Dendritic cell treated with granulocyte-macrophage colony-stimulating factor and Interleukin-4, amounts not matched to agents 40 ng/mL and 50 ng/mL, for 4 days (primary cell): ENCODE data around the gene CEND1.

Experiments used
- H3K27ac Mint-ChIP-seq: one replicate; pipeline ENCODE4 v1.8.0; 2022; ENCODE audit warnings: mild to moderate bottlenecking, mixed read lengths
- H3K27me3 Mint-ChIP-seq: one replicate; pipeline ENCODE4 v1.8.0; 2022; ENCODE audit warnings: mild to moderate bottlenecking, mixed read lengths
- H3K36me3 Mint-ChIP-seq: one replicate; pipeline ENCODE4 v1.8.0; 2022; ENCODE audit warnings: low read depth, mixed read lengths
- H3K4me1 Mint-ChIP-seq: one replicate; pipeline ENCODE4 v1.8.0; 2022; ENCODE audit warnings: low read depth, mixed read lengths
- H3K4me3 Mint-ChIP-seq: one replicate; pipeline ENCODE4 v1.8.0; 2022; ENCODE audit warnings: mild to moderate bottlenecking, moderate library complexity, mixed read lengths
- H3K9me3 Mint-ChIP-seq: one replicate; pipeline ENCODE4 v1.8.0; 2022; ENCODE audit warnings: mixed read lengths
- intact Hi-C: fragments of 100-400 bp; cut with micrococcal nuclease; formaldehyde crosslinking; loops from one replicate; pipeline ENCODE4 v1.15.0; 2022

CEND1 gene

GRCh38 chr11:811446-812245 is 21.8 kb upstream of the CEND1 start:
- intact Hi-C loops: no loop called here

GRCh38 chr11:810040-810567 is 20.2 kb upstream of the CEND1 start:
- Mint-ChIP-seq H3K27me3 (no peaks in the 10 kb centered on the region), H3K27ac (peak overlapping the region; percentile 97), H3K4me1 (peaks cover 49% of the 10 kb centered on the region), H3K4me3 (peak overlapping the region; percentile 92), H3K9me3 (no peaks in the 10 kb centered on the region), H3K36me3 (peaks cover 62% of the 10 kb centered on the region)
- intact Hi-C loops: no loop called here

More at GRCh38 chr11:811446-812245, 21.8 kb upstream of the CEND1 start:
- H3K27ac Mint-ChIP-seq: peak overlapping the region; percentile 97
- peaks cover 62% of the 10 kb centered on the region for H3K36me3 Mint-ChIP-seq
- no peaks in the 10 kb centered on the region for H3K9me3 Mint-ChIP-seq
- H3K4me1 Mint-ChIP-seq: peaks cover 44% of the 10 kb centered on the region
- peak overlapping the region; percentile 92 for H3K4me3 Mint-ChIP-seq
- H3K27me3 Mint-ChIP-seq: no peaks in the 10 kb centered on the region

GRCh38 chr11:809287-810039 is 19.6 kb upstream of the CEND1 start, which contains the start of gene RPLP2:
RPLP2 (plus strand) TSS chr11:809967; CDS start chr11:810235, 268 bp downstream.
- Mint-ChIP-seq H3K4me1 (peaks cover 51% of the 10 kb centered on the region), H3K36me3 (peaks cover 58% of the 10 kb centered on the region), H3K9me3 (no peaks in the 10 kb centered on the region)

GRCh38 chr11:808427-809286 is 18.8 kb upstream of the CEND1 start:
- Mint-ChIP-seq H3K4me1 (peaks cover 59% of the 10 kb centered on the region), H3K36me3 (peaks cover 55% of the 10 kb centered on the region), H3K4me3 (peak overlapping the region; percentile 92), H3K9me3 (no peaks in the 10 kb centered on the region), H3K27ac (peak overlapping the region; percentile 97), H3K27me3 (peaks cover 2% of the 10 kb centered on the region)
- intact Hi-C loops: loop anchor here (1.0 to 5.0 kb wide), 2 partner anchors 11 to 34 kb away; partner anchors contain the start of genes POLR2L and TSPAN4

More at GRCh38 chr11:809287-810039, 19.6 kb upstream of the CEND1 start, which contains the start of gene RPLP2:
- Mint-ChIP-seq H3K4me3 (peak within 1 kb of the TSS; percentile 92), H3K27ac (peak within 1 kb of the TSS; percentile 97), H3K27me3 (no peaks in the 10 kb centered on the region)
- intact Hi-C loops: loop anchor here (1.0 to 5.0 kb wide), 2 partner anchors 10 to 33 kb away; partner anchors contain the start of genes POLR2L and TSPAN4

GRCh38 chr11:804599-804964 is 14.7 kb upstream of the CEND1 start:
- peaks cover 2% of the 10 kb centered on the region for H3K27me3 Mint-ChIP-seq
- H3K4me3 Mint-ChIP-seq: peak overlapping the region; percentile 73
- peaks cover 35% of the 10 kb centered on the region for H3K4me1 Mint-ChIP-seq
- H3K27ac Mint-ChIP-seq: no peak overlapping the region
- intact Hi-C loops: no loop called here
- H3K9me3 Mint-ChIP-seq: no peaks in the 10 kb centered on the region
- H3K36me3 Mint-ChIP-seq: peaks cover 53% of the 10 kb centered on the region

- peaks cover 53% of the 10 kb centered on the region for H3K36me3 Mint-ChIP-seq
- H3K27ac Mint-ChIP-seq: no peak overlapping the region
- no peaks in the 10 kb centered on the region for H3K9me3 Mint-ChIP-seq
- H3K4me1 Mint-ChIP-seq: peaks cover 33% of the 10 kb centered on the region
- intact Hi-C loops: no loop called here
- peak overlapping the region; percentile 73 for H3K4me3 Mint-ChIP-seq
- peaks cover 2% of the 10 kb centered on the region for H3K27me3 Mint-ChIP-seq
Observed at GRCh38 chr11:803770-804598, 14.1 kb upstream of the CEND1 start.

- H3K27ac Mint-ChIP-seq: no peak overlapping the region
- H3K27me3 Mint-ChIP-seq: peaks cover 2% of the 10 kb centered on the region
- intact Hi-C loops: no loop called here
- H3K36me3 Mint-ChIP-seq: peaks cover 52% of the 10 kb centered on the region
- no peak overlapping the region for H3K4me3 Mint-ChIP-seq
- no peaks in the 10 kb centered on the region for H3K9me3 Mint-ChIP-seq
- H3K4me1 Mint-ChIP-seq: peaks cover 27% of the 10 kb centered on the region
Observed at GRCh38 chr11:803467-803742, 13.5 kb upstream of the CEND1 start.

GRCh38 chr11:802693-803466 is 13.0 kb upstream of the CEND1 start:
- Mint-ChIP-seq H3K36me3 (peaks cover 52% of the 10 kb centered on the region), H3K27ac (no peak overlapping the region), H3K9me3 (no peaks in the 10 kb centered on the region), H3K4me1 (peaks cover 23% of the 10 kb centered on the region), H3K4me3 (no peak overlapping the region), H3K27me3 (peaks cover 2% of the 10 kb centered on the region)
- intact Hi-C loops: no loop called here

- Mint-ChIP-seq H3K27ac (no peak overlapping the region), H3K4me1 (peaks cover 23% of the 10 kb centered on the region), H3K36me3 (peaks cover 52% of the 10 kb centered on the region), H3K27me3 (peaks cover 2% of the 10 kb centered on the region), H3K4me3 (no peak overlapping the region), H3K9me3 (no peaks in the 10 kb centered on the region)
- intact Hi-C loops: no loop called here
Observed at GRCh38 chr11:802018-802617, 12.2 kb upstream of the CEND1 start.

- Mint-ChIP-seq H3K27me3 (peaks cover 2% of the 10 kb centered on the region), H3K4me1 (peaks cover 28% of the 10 kb centered on the region), H3K9me3 (no peaks in the 10 kb centered on the region), H3K4me3 (no peak overlapping the region), H3K27ac (no peak overlapping the region), H3K36me3 (peaks cover 52% of the 10 kb centered on the region)
- intact Hi-C loops: no loop called here
Observed at GRCh38 chr11:801097-801780, 11.3 kb upstream of the CEND1 start.

GRCh38 chr11:800473-800872 is 10.6 kb upstream of the CEND1 start:
- Mint-ChIP-seq H3K27me3 (peaks cover 2% of the 10 kb centered on the region), H3K27ac (no peak overlapping the region), H3K4me1 (peaks cover 35% of the 10 kb centered on the region), H3K4me3 (no peak overlapping the region), H3K9me3 (no peaks in the 10 kb centered on the region), H3K36me3 (peaks cover 52% of the 10 kb centered on the region)
- intact Hi-C loops: no loop called here
